Omental fat pad (tissue), 4 donors: Measurements from ENCODE around the gene ARMH3. TPM values are rescaled to one million over a fixed set of nuclear protein-coding genes. Genes with fewer than 3 reads are reported as not detected.
A peak's percentile ranks its signal among the peaks of the same experiment; 100 is the strongest.

Experiments
- ATAC-seq: fragments of 150-250 bp; one replicate; pipeline ENCODE4 v1.9.1; 2016; ENCODE audit warnings: mild to moderate bottlenecking, moderate library complexity; ENCODE audit not compliant: low FRiP score
- DNase-seq: peaks from one replicate; pipeline ENCODE4 v3.0.0-alpha.2; 2019; ENCODE audit warnings: low spot score
- CTCF ChIP-seq, 3 donors: fragments of 450-650 bp; IDR thresholded peaks; one replicate each; pipeline ENCODE4 v1.5.1; 2016 to 2017; ENCODE audit warnings: antibody characterized with exemption in 3 of 3, mild to moderate bottlenecking in 3 of 3, moderate library complexity in 2 of 3
- total RNA-seq, 4 donors: library from RNA; depleted of rRNA; stranded (reverse); fragments of >200 nt; gene quantifications; one replicate each; pipeline ENCODE4 v1.1.0, GENCODE V29; 2016

The ARMH3 gene
- total RNA-seq, 4 donors from 2014 or later = 10.0 to 61.8 (median 12.7) TPM

GRCh38 chr10:101848408-101848807 lies 207.6 kb downstream of the ARMH3 start:
- DNase-seq (no peak), ATAC-seq (no peak)
- TF ChIP-seq CTCF (IDR thresholded peaks at IDR 0.05) = no peak

DNA sequence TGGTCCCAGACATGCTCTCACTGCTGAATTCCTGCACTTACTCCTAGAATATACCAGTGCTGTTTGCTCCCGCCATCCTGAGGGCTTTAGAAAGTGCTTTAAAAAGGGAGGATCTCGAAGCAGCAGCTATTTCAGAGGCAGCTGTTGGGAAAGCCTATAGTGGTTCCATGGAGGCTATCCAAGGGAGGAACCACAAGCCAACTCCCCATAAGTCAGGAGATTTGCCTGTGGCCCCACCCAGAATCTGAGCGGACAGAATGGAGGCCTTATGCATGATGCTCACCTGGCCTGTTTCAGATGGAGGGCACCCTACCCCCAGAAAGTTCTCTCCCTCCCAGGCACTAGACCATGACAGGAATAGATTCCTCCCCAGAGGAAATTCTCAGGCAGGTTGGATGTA lies 210.1 kb downstream of the ARMH3 start:
- DNase-seq = no peak
- TF ChIP-seq CTCF (IDR thresholded peaks at IDR 0.05) = no peak
- no peak for ATAC-seq

- ATAC-seq = no peak
Measured at GRCh38 chr10:101843032-101844021, 212.6 kb downstream of the ARMH3 start, which contains the start of gene KCNIP2. Gene KCNIP2 (minus strand): TSS chr10:101843800. CDS start chr10:101843568, 232 bp downstream.

DNA sequence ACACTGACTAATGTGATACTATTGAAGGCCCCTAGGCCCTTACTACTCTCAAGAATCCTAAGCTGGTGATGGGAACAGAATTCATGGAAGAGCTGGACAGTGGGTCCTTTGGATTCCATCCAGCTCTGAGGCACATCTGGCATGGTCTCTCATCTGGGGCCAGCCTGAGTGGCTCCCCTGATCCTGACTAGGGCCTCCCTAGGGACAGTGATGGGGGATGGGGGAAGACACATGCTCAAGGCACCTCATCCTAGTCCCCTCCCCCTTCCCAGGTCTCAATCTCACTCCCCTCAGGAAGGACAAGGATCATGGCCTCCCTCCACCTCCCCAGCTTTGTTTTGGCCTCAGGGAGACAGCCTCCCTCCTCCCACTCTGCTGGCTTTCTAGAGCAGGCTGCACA lies 214.1 kb downstream of the ARMH3 start:
- no peak for DNase-seq
- ATAC-seq = no peak
- no peak for TF ChIP-seq CTCF (IDR thresholded peaks at IDR 0.05)

More at GRCh38 chr10:101843032-101844021, 212.6 kb downstream of the ARMH3 start, which contains the start of gene KCNIP2:
- no peak for DNase-seq
- TF ChIP-seq CTCF (IDR thresholded peaks at IDR 0.05) = no peak

- ATAC-seq (peak; percentile 67), DNase-seq (no peak)
- peak in 1 of 3 donors; percentile 78 for TF ChIP-seq CTCF (IDR thresholded peaks at IDR 0.05)
Measured at GRCh38 chr10:101840741-101841453, 215.1 kb downstream of the ARMH3 start.

DNA sequence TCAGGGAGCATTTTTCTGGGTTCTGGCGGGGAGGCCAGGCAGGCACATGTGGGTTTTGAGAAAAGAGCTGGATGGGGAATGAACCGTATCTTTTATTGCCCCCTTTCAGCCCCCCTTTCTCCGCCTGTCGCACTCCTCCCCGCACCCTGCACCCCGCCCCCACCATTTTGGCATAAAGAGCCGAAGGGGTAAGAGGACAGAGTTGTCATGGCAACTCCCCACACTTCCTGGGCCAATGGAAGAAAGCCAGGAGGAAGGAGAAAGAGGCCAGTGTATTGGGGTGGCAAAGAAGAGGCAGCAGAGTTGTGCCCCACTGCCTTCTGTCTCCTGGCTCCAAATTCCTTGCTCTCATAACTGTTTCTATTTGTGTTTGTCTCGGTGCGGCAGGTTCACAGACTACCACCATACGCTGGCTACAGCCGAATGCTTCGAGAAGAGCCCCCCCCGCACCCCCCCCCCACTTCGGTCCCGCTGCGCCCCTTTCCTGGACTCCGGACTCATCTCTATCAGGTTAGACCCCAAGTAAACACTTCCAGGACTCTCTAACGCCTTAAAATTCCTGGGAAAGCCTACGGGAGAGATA lies 215.8 kb downstream of the ARMH3 start:
- ATAC-seq (no peak), DNase-seq (no peak)
- no peak for TF ChIP-seq CTCF (IDR thresholded peaks at IDR 0.05)
